Measurements from ENCODE around the gene TOMM34.

GRCh38 chr20:44950368-44950767 is 9.8 kb downstream of the TOMM34 start:
- no peak for TF ChIP-seq CTCF (IDR thresholded peaks at IDR 0.05)
- no peak for TF ChIP-seq POLR2AphosphoS5 (IDR thresholded peaks at IDR 0.05)
- no peak for TF ChIP-seq POLR2A (IDR thresholded peaks at IDR 0.05)

Data from prostate gland (tissue), 2 donors.